Mucosa of descending colon (tissue), 3 donors: ENCODE measurements around the gene TTBK1. TPM values are rescaled to one million over a fixed set of nuclear protein-coding genes. Genes with fewer than 3 reads are reported as not detected.

Source experiments
- ATAC-seq: fragments of 200-7000 bp; cut with Tn5 transposase; one replicate; pipeline ENCODE4 v1.9.1; 2020; ENCODE audit warnings: mild to moderate bottlenecking, moderate library complexity
- DNase-seq, 3 donors: peaks; one replicate each; pipeline ENCODE4 v3.0.0-alpha.2; 2020
- H3K36me3 ChIP-seq: fragments of 200-600 bp; one replicate; pipeline ENCODE4 v1.8.0; 2021; ENCODE audit warnings: low read depth, mild to moderate bottlenecking
- H3K4me1 ChIP-seq: fragments of 200-600 bp; one replicate; pipeline ENCODE4 v1.8.0; 2021; ENCODE audit warnings: low read depth, mild to moderate bottlenecking
- H3K4me3 ChIP-seq: fragments of 200-600 bp; one replicate; pipeline ENCODE4 v1.8.0; 2021; ENCODE audit warnings: mild to moderate bottlenecking
- H3K9me3 ChIP-seq: fragments of 200-600 bp; one replicate; pipeline ENCODE4 v1.8.0; 2021; ENCODE audit warnings: mild to moderate bottlenecking
- CTCF ChIP-seq: fragments of 200-600 bp; IDR thresholded peaks from one replicate; pipeline ENCODE4 v1.8.0; 2022; ENCODE audit warnings: antibody characterized with exemption, mild to moderate bottlenecking
- intact Hi-C, 2 donors: fragments of 100-400 bp; cut with DNase I in 1 of 2; cut with micrococcal nuclease in 1 of 2; formaldehyde crosslinking; loops; one replicate each; pipeline versions ENCODE4 v1.11.0 to v1.11.1; 2022; cut with DNase I, micrococcal nuclease
- total RNA-seq, 3 donors: library from RNA; stranded (reverse); fragmentation: NEBNext Ultra II Directional in 2 of 3; extraction: Animal tissue kit (Norgen Biotek cat#: 25700) in 2 of 3; gene quantifications; one replicate each; pipeline versions ENCODE4 v1.2.1 to v1.2.4, GENCODE V29; 2021 to 2023
- donor health status: DM: no; HTN: no; CAD: no; lungs with moderate emphysema.
- donor health status: DM: no; HTN: no; CAD: no.
- donor health status: DM: no; HTN: yes; CAD: no.

The TTBK1 gene
- total RNA-seq, 3 donors from 2014 or later, result 0.24 to 0.95 (median 0.93) TPM

GRCh38 chr6:43243664-43244321 lies 512 bp downstream of the TTBK1 start:
- no peak overlapping the region for H3K4me3 ChIP-seq
- TF ChIP-seq CTCF, result no peak
- no peaks in the 10 kb centered on the region for H3K36me3 ChIP-seq
- DNase-seq (no peak), ATAC-seq (no peak)
- intact Hi-C loops, result no loop called here
- H3K9me3 ChIP-seq, result no peaks in the 10 kb centered on the region
- H3K4me1 ChIP-seq, result peaks cover 9% of the 10 kb centered on the region

GRCh38 chr6:43246301-43247113 lies 3.2 kb downstream of the TTBK1 start:
- no peak for TF ChIP-seq CTCF
- DNase-seq, result peak; percentile 60 to 80 (median 72)

GRCh38 chr6:43247114-43247999 lies 4.1 kb downstream of the TTBK1 start:
- peak; percentile 81 to 89 (median 86) for DNase-seq
- Histone ChIP-seq H3K36me3 (no peaks in the 10 kb centered on the region), H3K4me1 (peaks cover 14% of the 10 kb centered on the region), H3K9me3 (no peaks in the 10 kb centered on the region), H3K4me3 (no peak overlapping the region)
- intact Hi-C loops, result no loop called here
- TF ChIP-seq CTCF, result no peak
- peak; percentile 97 for ATAC-seq

More at GRCh38 chr6:43246301-43247113, 3.2 kb downstream of the TTBK1 start:
- H3K9me3 ChIP-seq, result no peaks in the 10 kb centered on the region
- H3K36me3 ChIP-seq, result no peaks in the 10 kb centered on the region
- H3K4me1 ChIP-seq, result peaks cover 12% of the 10 kb centered on the region
- intact Hi-C loops, result no loop called here
- peak; percentile 74 for ATAC-seq
- no peak overlapping the region for H3K4me3 ChIP-seq

GRCh38 chr6:43248101-43248500 lies 4.8 kb downstream of the TTBK1 start:
- Histone ChIP-seq H3K9me3 (no peaks in the 10 kb centered on the region), H3K4me3 (no peak overlapping the region), H3K36me3 (no peaks in the 10 kb centered on the region), H3K4me1 (peaks cover 14% of the 10 kb centered on the region)
- intact Hi-C loops, result no loop called here
- no peak for TF ChIP-seq CTCF
- DNase-seq (no peak), ATAC-seq (no peak)

- ATAC-seq (no peak), DNase-seq (no peak)
- no peak for TF ChIP-seq CTCF
- Histone ChIP-seq H3K4me3 (no peak overlapping the region), H3K36me3 (no peaks in the 10 kb centered on the region), H3K4me1 (peaks cover 14% of the 10 kb centered on the region), H3K9me3 (no peaks in the 10 kb centered on the region)
- intact Hi-C loops, result no loop called here
Measured at GRCh38 chr6:43248791-43249190, 5.5 kb downstream of the TTBK1 start.
